ENCODE results near the gene ZNF277. TPM values are rescaled to one million over a fixed set of nuclear protein-coding genes. Genes with fewer than 3 reads are reported as not detected.

The ZNF277 gene
- total RNA-seq, 3 donors from 2014 or later: 16.8 to 26.9 (median 22.0) TPM

DNA sequence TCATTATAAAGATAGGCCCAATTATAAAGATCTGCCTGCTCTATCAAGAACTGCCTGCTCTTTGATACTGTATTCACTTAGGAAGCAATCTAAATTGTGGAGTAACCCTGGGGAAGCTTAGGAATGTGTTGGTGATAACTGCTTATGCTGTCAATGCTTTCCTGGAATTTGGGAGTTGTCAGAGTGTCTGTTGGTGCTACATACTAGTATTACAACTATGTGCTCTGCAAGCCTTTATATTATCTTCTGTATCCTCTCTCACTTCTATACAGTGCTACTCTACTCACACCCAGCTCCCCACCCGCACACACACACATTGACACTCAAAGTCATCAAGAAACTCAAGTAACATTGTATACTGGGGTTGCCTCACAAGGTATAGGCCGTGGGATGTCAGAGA is 6.1 kb downstream of the ZNF277 start:
- H3K9me3 ChIP-seq: no peaks in the 10 kb centered on the region
- no peak for DNase-seq
- H3K4me1 ChIP-seq (ENCODE audit: low read depth): peaks cover 11% of the 10 kb centered on the region
- no peaks in the 10 kb centered on the region for H3K36me3 ChIP-seq (ENCODE audit: low read depth)
- no peak overlapping the region for H3K4me3 ChIP-seq
- TF ChIP-seq, protein P1, sequence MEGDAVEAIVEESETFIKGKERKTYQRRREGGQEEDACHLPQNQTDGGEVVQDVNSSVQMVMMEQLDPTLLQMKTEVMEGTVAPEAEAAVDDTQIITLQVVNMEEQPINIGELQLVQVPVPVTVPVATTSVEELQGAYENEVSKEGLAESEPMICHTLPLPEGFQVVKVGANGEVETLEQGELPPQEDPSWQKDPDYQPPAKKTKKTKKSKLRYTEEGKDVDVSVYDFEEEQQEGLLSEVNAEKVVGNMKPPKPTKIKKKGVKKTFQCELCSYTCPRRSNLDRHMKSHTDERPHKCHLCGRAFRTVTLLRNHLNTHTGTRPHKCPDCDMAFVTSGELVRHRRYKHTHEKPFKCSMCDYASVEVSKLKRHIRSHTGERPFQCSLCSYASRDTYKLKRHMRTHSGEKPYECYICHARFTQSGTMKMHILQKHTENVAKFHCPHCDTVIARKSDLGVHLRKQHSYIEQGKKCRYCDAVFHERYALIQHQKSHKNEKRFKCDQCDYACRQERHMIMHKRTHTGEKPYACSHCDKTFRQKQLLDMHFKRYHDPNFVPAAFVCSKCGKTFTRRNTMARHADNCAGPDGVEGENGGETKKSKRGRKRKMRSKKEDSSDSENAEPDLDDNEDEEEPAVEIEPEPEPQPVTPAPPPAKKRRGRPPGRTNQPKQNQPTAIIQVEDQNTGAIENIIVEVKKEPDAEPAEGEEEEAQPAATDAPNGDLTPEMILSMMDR (IDR thresholded peaks at IDR 0.05): no peak
- intact Hi-C loops (cut with DNase I, micrococcal nuclease): no loop called here
- no peak for ATAC-seq

DNA sequence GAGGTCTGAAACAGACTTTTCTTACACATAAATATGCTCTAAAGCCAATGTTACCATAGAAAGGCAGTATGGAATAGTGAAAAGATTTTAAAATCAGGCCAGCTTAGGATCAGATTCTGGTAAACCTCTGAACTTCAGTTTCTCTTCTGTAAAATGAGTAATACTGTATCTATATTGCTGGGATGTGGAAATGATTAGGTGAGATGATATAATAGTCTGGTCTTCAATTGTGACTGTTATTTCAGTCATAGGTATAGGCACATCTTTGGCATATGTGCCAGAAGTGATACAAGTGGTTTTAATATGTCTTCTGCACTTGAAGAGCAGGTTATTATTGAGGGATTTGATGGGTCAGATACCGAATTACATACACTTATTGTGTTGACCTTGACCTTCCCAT is 7.2 kb downstream of the ZNF277 start:
- H3K4me1 ChIP-seq (ENCODE audit: low read depth): peaks cover 9% of the 10 kb centered on the region
- no peak for ATAC-seq
- no peak for DNase-seq
- TF ChIP-seq, protein P1 (IDR thresholded peaks at IDR 0.05): no peak
- H3K36me3 ChIP-seq (ENCODE audit: low read depth): no peaks in the 10 kb centered on the region
- H3K9me3 ChIP-seq: no peaks in the 10 kb centered on the region
- intact Hi-C loops (cut with DNase I, micrococcal nuclease): no loop called here
- H3K4me3 ChIP-seq: no peak overlapping the region

DNA sequence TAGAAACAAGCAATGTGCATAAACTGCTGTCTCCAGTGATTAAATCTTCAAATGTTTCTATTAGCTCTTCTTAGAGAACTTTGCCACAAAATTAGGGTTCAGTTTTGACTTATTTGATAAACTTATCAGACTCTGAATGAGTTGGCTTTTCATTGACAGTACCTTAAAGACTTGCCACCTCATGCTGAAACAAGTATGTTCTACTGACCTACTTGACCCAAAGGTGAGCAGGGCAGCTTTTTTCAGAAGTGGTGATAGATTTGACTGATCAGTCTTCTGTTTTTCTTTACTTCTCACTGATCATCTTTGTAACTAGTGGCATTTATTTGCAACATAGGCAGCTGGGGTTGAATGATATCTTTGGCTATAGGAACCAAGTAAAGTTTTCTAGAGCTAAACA is 7.8 kb downstream of the ZNF277 start:
- DNase-seq (no peak), ATAC-seq (no peak)
- no peak overlapping the region for H3K4me3 ChIP-seq
- no peaks in the 10 kb centered on the region for H3K36me3 ChIP-seq (ENCODE audit: low read depth)
- no peaks in the 10 kb centered on the region for H3K9me3 ChIP-seq
- H3K4me1 ChIP-seq (ENCODE audit: low read depth): peaks cover 9% of the 10 kb centered on the region
- TF ChIP-seq, protein P1 (IDR thresholded peaks at IDR 0.05): no peak
- intact Hi-C loops (cut with DNase I, micrococcal nuclease): no loop called here

DNA sequence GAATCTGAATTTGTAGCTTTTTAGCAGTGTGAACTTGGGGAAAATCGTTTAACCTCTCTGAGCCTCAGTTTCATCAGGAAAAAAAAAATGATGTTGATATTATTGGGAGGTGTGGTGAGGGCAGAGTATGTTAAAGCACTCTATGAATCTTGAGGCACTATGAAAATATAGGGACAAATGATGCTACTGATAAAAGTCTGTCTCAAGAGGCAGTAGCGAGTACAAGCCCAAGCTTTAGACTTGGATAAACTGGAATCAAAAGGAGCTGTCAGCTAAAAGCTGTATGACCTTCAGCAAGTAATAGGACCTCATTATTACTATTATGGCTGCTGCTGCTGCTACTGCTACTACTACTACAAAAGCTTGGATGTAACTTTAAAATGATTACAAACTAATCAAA is 8.4 kb downstream of the ZNF277 start:
- TF ChIP-seq, protein P1 (IDR thresholded peaks at IDR 0.05): no peak
- Histone ChIP-seq H3K36me3 (ENCODE audit: low read depth) (no peaks in the 10 kb centered on the region), H3K4me1 (ENCODE audit: low read depth) (peaks cover 9% of the 10 kb centered on the region), H3K4me3 (no peak overlapping the region), H3K9me3 (no peaks in the 10 kb centered on the region)
- DNase-seq (no peak), ATAC-seq (no peak)
- intact Hi-C loops (cut with DNase I, micrococcal nuclease): no loop called here

DNA sequence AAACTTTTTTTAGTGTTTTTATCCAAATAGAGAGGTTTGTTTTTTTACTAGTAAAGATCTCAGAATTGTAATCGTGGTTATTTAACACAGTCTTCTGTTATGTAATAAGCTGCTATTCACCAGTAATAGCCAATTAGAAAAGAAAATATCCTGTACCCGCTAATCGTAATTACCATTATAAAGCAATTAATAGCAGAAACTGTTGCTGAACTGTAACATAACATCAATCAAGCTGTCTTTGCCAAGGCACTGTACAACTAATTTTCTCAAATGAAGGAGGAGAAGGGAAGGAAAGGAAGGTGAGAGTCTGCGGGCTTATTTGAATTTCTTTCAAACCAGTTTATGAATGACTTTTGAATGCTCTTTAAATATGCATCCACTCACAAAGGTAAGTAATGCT is 9.3 kb downstream of the ZNF277 start:
- TF ChIP-seq, protein P1 (IDR thresholded peaks at IDR 0.05): no peak
- Histone ChIP-seq H3K4me3 (no peak overlapping the region), H3K9me3 (no peaks in the 10 kb centered on the region), H3K36me3 (ENCODE audit: low read depth) (no peaks in the 10 kb centered on the region), H3K4me1 (ENCODE audit: low read depth) (peaks cover 9% of the 10 kb centered on the region)
- ATAC-seq (no peak), DNase-seq (no peak)
- intact Hi-C loops (cut with DNase I, micrococcal nuclease): no loop called here

DNA sequence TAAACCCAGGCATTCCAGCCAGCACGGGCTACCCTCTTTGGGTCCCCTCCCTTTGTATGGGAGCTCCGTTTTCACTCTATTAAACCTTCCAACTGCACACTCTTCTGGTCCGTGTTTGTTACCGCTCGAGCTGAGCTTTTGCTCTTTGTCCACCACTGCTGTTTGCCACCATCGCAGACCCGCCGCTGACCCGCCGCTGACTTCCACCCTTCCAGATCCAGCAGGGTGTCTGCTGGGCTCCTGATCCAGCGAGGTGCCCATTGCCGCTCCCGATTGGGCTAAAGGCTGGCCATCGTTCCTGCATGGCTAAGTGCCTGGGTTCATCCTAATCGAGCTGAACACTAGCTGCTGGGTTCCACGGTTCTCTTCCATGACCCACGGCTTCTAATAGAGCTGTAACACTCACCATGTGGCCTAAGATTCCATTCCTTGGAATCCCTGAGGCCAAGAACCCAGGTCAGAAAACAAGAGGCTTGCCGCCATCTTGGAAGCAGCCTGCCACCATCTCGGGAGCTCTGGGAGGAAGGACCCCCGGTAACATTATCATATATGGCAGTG is 14.5 kb downstream of the ZNF277 start:
- DNase-seq (no peak), ATAC-seq (no peak)
- TF ChIP-seq, protein P1 (IDR thresholded peaks at IDR 0.05): no peak
- Histone ChIP-seq H3K36me3 (ENCODE audit: low read depth) (no peaks in the 10 kb centered on the region), H3K4me3 (no peak overlapping the region), H3K9me3 (no peaks in the 10 kb centered on the region), H3K4me1 (ENCODE audit: low read depth) (no peaks in the 10 kb centered on the region)
- intact Hi-C loops (cut with DNase I, micrococcal nuclease): no loop called here

All from mucosa of descending colon (tissue), 3 donors.